HG02840 (cell line): ENCODE results near the gene LTBP4.

ENCODE experiments used
- ATAC-seq: cut with Tn5 transposase; IDR thresholded peaks from one replicate; pipeline ENCODE4 v1.9.1; 2021; ENCODE audit warnings: mild to moderate bottlenecking, moderate library complexity, moderate number of reproducible peaks; ENCODE audit not compliant: unreplicated experiment, low FRiP score

The LTBP4 gene

DNA sequence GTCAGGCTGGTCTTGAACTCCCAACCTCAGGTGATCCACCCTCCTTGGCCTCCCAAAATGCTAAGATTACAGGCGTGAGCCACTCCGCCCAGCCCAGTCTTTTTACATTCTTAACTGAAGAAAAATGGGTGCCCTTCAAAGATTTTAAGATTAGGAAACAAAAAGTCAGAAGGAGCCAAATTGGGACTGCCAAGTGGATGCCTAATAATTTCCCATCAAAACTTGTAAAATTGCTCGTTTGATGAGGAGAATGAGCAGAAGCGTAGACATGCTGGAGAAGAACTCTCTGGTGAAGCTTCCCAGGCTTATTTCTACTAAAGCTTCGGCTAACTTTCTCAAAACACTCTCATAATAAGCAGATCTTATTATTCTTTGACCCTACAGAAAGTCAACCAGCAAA lies 57.9 kb downstream of the LTBP4 start:
- ATAC-seq = no peak

DNA sequence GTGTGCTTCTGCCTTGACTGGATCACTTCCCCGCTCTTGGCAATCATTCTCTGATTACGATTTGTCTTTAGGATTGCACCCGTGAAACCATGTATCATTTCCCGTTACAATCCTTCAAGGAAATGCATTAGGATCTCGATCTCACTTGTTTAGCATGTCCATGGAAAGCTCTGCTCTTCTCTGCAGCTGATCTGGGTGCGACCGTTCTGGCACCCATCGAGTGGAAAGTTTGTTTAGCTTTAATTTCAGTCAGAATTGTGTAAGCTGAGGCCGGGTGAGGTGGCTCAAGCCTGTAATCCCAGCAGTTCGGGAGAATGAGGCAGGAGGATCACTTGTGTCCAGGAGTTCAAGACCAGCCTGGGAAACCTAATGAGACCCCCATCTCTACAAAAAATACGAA lies 58.4 kb downstream of the LTBP4 start:
- no peak for ATAC-seq

- ATAC-seq = no peak
Observed at GRCh38 chr19:40661616-40662015, 60.4 kb downstream of the LTBP4 start.

DNA sequence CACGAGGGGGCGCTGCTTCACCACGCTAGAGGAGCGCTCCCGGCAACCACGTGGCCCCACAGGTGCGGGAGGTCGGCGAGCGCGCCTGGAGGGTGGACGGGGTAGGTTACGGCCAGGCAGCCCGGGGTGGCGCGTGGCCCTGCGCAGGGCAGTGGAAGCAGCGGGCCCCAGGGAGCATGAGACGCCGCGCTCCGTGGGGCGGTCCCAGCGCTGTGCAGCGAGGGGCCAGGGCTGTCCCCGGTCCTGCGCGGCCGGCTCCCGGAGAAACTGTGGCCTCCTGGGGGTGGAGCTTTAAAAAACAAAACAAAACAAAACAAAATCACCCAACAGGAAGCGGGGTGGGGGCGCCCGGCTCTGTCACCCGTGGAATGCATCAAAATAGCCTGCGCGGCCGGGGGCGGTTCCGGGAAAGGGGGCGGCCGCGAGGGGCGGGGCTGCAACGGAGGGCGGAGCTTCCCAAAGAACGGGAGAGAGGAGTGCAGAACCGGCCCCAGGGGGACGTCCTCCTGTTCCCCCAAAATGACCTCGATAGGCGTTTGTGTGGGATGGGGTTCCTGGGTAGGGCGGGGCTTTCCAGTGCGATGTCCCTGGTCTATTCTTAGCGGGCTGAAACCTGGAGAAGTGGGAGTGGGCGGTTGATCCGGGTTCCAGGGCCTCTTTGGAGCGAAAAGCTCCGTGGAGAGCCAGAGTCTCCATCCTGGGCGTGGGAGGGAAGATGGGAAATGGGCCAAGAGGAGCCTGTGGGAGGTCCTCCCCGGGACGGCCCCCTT lies 61.9 kb downstream of the LTBP4 start:
- peak; percentile 63 for ATAC-seq

- no peak for ATAC-seq
Observed at GRCh38 chr19:40663695-40664692, 62.8 kb downstream of the LTBP4 start.

DNA sequence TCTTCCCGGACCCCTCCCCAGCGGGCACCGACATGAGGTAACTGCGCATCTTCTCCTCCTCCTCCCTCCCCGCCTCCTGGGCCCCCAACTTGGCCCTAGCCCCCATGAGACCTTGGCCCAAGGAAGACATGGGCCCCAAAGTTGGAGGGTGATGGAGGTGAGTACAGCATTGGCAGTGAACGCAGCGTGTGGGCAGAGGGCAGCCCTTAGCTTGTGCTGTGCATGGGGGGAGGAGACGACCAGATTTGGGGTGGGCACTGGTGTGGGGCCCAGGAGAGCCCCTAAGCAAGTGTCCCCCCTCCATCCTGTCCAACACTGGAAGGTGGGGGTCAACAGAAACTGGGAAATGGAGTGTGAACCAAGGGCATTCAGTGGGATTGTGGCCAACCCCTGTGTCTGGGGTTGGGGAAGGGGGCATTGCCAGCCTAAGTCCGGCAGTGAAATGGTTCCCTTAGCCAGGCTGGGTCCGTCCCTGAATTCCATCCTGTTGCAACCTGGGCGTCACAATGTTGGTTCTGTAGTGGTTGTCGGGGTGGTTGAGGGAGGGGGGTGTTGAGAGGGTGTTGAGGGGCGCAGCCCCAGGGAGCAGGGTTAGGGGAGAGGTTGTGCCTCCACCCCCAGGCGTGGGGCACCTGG lies 65.8 kb downstream of the LTBP4 start:
- ATAC-seq = no peak

DNA sequence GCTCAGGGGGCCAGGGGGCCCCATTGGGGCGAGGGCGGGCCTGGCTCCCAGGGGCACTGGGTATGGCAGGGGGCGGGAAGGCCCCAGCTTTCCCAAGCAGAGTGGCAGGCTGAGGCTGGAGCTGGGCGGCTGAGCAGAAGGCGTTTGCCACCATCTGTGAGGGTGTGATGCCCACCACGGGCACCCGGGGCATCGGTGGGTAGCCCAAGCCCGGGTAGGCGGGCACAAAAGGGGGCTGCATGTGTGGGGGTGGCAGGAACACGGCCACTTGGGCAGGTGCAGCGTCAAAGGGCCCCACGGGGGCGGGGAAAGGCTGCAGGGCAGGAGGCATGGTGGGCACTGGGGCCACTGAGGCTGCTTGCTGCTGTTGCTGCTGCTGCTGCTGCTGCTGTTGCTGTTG lies 66.4 kb downstream of the LTBP4 start:
- no peak for ATAC-seq

GRCh38 chr19:40668991-40669614 lies 67.9 kb downstream of the LTBP4 start:
- no peak for ATAC-seq

GRCh38 chr19:40671404-40671803 lies 70.2 kb downstream of the LTBP4 start:
- ATAC-seq = no peak

GRCh38 chr19:40672038-40672437 lies 70.9 kb downstream of the LTBP4 start:
- no peak for ATAC-seq

DNA sequence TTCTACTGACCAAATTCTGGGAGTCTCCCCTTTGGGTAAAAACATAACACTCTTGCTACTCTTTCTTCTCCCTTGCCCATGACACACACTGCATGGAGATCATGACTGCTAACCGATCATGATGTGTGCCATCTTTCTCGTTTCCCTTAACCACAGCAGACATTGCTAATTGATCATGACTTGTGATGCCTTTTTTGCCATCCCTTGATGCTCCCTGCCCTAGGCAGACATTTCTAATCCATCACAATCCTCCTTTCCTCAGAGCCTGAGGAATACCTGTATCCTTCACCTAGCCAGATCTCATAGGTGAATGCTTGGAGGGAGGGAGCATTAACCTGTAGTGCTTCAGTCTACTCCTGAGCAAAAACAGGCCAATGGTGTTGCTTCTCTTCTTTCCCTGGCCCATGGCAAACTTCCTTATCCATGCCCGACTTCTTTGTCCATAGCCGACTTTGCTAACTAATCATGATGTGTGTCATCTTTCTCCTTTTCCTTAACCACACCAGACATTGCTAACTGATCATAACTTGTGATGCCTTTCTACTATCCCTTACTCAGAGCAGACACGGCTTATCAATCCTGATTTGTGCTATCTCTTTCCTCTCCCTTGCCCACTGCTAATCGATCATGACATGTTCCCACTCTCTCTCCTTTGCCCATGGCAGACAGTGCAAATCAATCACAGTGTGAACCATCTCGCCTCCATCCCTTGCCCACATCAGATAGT lies 71.6 kb downstream of the LTBP4 start:
- ATAC-seq = no peak

GRCh38 chr19:40673397-40673796 lies 72.2 kb downstream of the LTBP4 start:
- no peak for ATAC-seq

DNA sequence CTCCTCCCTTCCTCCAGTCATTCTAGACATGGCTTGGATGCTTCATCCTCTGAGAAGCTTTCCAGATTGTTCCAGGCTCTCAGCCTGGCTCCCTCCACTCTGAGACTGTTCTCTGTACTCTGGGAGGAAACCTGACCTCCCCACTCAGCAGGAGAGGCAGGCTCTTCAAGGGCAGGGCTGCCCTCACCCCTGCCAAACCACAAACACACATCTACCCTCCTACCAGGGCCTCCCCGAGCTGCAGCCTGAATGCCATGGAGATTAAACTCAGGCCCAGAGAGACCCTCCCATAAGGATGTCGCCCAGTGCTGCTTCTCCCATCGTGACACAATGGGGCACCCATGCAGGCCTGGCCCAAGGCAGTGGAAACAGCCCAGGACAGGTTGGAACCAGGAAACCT lies 73.1 kb downstream of the LTBP4 start:
- ATAC-seq = no peak

DNA sequence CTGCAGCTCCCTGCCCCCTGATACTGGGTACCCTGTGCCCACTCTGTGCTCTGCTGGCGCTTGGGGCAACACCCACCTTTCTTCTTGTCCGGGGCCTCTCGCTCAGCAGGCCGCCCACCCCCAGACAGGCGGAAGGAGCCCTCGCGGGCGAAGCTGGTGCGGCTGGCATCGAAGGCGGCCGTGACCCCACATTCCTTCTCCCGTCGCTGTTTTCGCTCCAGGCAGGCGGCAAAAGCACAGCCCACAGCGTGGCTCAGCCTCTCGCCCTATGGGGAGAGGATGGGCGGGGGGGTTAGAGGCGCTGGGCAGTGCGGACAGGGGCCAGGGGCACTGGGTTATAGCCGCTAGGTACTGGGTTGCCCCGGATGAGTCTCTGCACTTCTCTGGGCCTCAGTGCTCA lies 76.0 kb downstream of the LTBP4 start:
- no peak for ATAC-seq
